Osteoblast (primary cell): ENCODE results near the gene NFYA. TPM values are rescaled to one million over a fixed set of nuclear protein-coding genes. Genes with fewer than 3 reads are reported as not detected.

Experiments
- DNase-seq: peaks from one replicate; pipeline ENCODE4 v3.0.0; 2011; ENCODE audit warnings: low spot score, mixed read lengths; ENCODE audit not compliant: insufficient read length; ENCODE audit errors: missing footprints
- H2AFZ ChIP-seq: 2 replicates; pipeline ENCODE4 v1.6.0; 2011; ENCODE audit warnings: mild to moderate bottlenecking, low read length
- H3K27ac ChIP-seq: 2 replicates; pipeline ENCODE4 v1.5.1; 2011; ENCODE audit warnings: mild to moderate bottlenecking, low read depth, low read length, moderate library complexity
- H3K27me3 ChIP-seq: 2 replicates; pipeline ENCODE4 v1.6.0; 2012; ENCODE audit warnings: mild to moderate bottlenecking, control low read depth, inconsistent platforms, low read length, moderate library complexity; ENCODE audit not compliant: insufficient read depth
- H3K36me3 ChIP-seq: 2 replicates; pipeline ENCODE4 v1.5.1; 2011; ENCODE audit warnings: mild to moderate bottlenecking, low read length, control low read depth, moderate library complexity; ENCODE audit not compliant: insufficient read depth
- H3K4me1 ChIP-seq: 2 replicates; pipeline ENCODE4 v1.5.1; 2011; ENCODE audit warnings: mild to moderate bottlenecking, low read length, control low read depth, moderate library complexity; ENCODE audit not compliant: insufficient read depth
- H3K4me2 ChIP-seq: 2 replicates; pipeline ENCODE4 v1.6.0; 2011; ENCODE audit warnings: mild to moderate bottlenecking, low read length; ENCODE audit not compliant: insufficient read depth
- H3K4me3 ChIP-seq: fragments of 200-600 bp; sonication (generic); 3 replicates; pipeline ENCODE4 v1.5.1; 2012; ENCODE audit warnings: mild to moderate bottlenecking, low read length, inconsistent platforms; ENCODE audit not compliant: insufficient read depth
- H3K79me2 ChIP-seq: 2 replicates; pipeline ENCODE4 v1.6.0; 2012; ENCODE audit warnings: mild to moderate bottlenecking, low read length, control low read depth, inconsistent platforms; ENCODE audit not compliant: insufficient read depth
- H3K9me3 ChIP-seq: 2 replicates; pipeline ENCODE4 v1.5.1; 2011; ENCODE audit warnings: low read depth, low read length, control low read depth
- H4K20me1 ChIP-seq: 2 replicates; pipeline ENCODE4 v1.6.0; 2012; ENCODE audit warnings: mild to moderate bottlenecking, low read length, control low read depth; ENCODE audit not compliant: insufficient read depth
- CTCF ChIP-seq: IDR thresholded peaks from 2 replicates; pipeline ENCODE4 v1.5.1; 2011; ENCODE audit warnings: mild to moderate bottlenecking, low read depth, low read length, moderate library complexity; ENCODE audit errors: extremely low read depth
- total RNA-seq: library from RNA; depleted of rRNA; stranded (reverse); fragments of >200 nt; gene quantifications from 2 replicates; pipeline ENCODE4 v1.2.3, GENCODE V29; 2012

NFYA gene
- total RNA-seq, 1 donor: 8.0 TPM

- no peaks in the 10 kb centered on the region for H3K27me3 ChIP-seq
- no peak overlapping the region for H3K4me3 ChIP-seq
- no peaks in the 10 kb centered on the region for H3K4me1 ChIP-seq
- DNase-seq: no peak
- H3K36me3 ChIP-seq: no peaks in the 10 kb centered on the region
- no peak for TF ChIP-seq CTCF
- no peak overlapping the region for H3K27ac ChIP-seq
- no peak overlapping the region for H2AFZ ChIP-seq
- no peaks in the 10 kb centered on the region for H3K9me3 ChIP-seq
- no peaks in the 10 kb centered on the region for H3K79me2 ChIP-seq
- H4K20me1 ChIP-seq: no peaks in the 10 kb centered on the region
- H3K4me2 ChIP-seq: no peak overlapping the region
Observed at GRCh38 chr6:41047306-41047705, 25.5 kb upstream of the NFYA start.

GRCh38 chr6:41047745-41048732 lies 24.7 kb upstream of the NFYA start:
- H3K27me3 ChIP-seq: no peaks in the 10 kb centered on the region
- H3K79me2 ChIP-seq: no peaks in the 10 kb centered on the region
- H3K4me3 ChIP-seq: no peak overlapping the region
- no peak overlapping the region for H2AFZ ChIP-seq
- DNase-seq: peak; percentile 43
- no peaks in the 10 kb centered on the region for H3K36me3 ChIP-seq
- no peak overlapping the region for H3K4me2 ChIP-seq
- H4K20me1 ChIP-seq: no peaks in the 10 kb centered on the region
- H3K4me1 ChIP-seq: no peaks in the 10 kb centered on the region
- H3K9me3 ChIP-seq: no peaks in the 10 kb centered on the region
- no peak overlapping the region for H3K27ac ChIP-seq
- TF ChIP-seq CTCF: no peak

- Histone ChIP-seq H3K27ac (no peak overlapping the region), H2AFZ (no peak overlapping the region), H3K36me3 (no peaks in the 10 kb centered on the region), H3K4me2 (no peak overlapping the region), H3K4me3 (no peak overlapping the region), H3K79me2 (no peaks in the 10 kb centered on the region), H3K4me1 (no peaks in the 10 kb centered on the region), H3K27me3 (peaks cover 3% of the 10 kb centered on the region), H4K20me1 (no peaks in the 10 kb centered on the region), H3K9me3 (no peaks in the 10 kb centered on the region)
- DNase-seq: peak; percentile 10
- TF ChIP-seq CTCF: no peak
Observed at GRCh38 chr6:41049521-41049920, 23.3 kb upstream of the NFYA start.

- Histone ChIP-seq H3K4me1 (no peaks in the 10 kb centered on the region), H3K27me3 (peaks cover 7% of the 10 kb centered on the region), H3K27ac (no peak overlapping the region), H3K36me3 (no peaks in the 10 kb centered on the region), H3K4me2 (no peak overlapping the region), H3K4me3 (no peak overlapping the region), H4K20me1 (no peaks in the 10 kb centered on the region), H3K9me3 (no peaks in the 10 kb centered on the region), H2AFZ (no peak overlapping the region), H3K79me2 (no peaks in the 10 kb centered on the region)
- no peak for TF ChIP-seq CTCF
- DNase-seq: no peak
Observed at GRCh38 chr6:41049955-41050354, 22.8 kb upstream of the NFYA start.
